Measurements from ENCODE around the gene PGK1.

DNA sequence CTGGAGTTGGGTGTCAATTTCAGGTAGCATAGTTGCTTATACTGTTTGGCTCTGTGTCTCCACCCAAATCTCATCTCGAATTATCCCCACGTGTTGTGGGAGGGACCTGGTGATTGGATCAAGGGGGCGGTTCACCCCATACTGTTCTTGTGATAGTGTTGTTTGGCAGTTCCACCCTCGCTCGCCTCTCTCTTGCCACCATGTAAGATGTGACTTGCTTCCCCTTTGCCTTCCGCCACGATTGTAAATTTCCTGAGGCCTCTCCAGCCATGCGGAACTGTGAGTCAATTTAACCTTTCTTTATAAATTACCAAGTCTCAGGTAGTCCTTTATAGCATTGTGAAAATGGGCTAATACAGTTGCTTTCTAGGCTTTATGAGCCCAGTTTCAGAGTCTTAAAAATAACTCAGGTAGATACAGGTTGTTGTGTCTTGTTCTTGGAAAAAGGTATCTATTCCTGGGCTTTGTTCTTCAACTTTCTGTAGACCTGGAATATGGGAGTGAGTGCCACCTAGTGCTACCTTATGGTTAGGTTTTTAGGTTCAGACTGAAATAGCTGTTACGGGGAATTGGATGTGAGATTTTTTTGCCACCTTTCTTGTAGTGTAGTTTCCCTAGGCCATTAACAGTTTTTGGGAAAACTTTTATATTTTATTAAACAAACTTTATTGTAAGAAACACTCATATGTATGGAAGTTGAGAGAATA, 15.6 kb downstream of the PGK1 start:
- TF ChIP-seq POLR2A (IDR thresholded peaks at IDR 0.05), result no peak
- TF ChIP-seq, protein P1, sequence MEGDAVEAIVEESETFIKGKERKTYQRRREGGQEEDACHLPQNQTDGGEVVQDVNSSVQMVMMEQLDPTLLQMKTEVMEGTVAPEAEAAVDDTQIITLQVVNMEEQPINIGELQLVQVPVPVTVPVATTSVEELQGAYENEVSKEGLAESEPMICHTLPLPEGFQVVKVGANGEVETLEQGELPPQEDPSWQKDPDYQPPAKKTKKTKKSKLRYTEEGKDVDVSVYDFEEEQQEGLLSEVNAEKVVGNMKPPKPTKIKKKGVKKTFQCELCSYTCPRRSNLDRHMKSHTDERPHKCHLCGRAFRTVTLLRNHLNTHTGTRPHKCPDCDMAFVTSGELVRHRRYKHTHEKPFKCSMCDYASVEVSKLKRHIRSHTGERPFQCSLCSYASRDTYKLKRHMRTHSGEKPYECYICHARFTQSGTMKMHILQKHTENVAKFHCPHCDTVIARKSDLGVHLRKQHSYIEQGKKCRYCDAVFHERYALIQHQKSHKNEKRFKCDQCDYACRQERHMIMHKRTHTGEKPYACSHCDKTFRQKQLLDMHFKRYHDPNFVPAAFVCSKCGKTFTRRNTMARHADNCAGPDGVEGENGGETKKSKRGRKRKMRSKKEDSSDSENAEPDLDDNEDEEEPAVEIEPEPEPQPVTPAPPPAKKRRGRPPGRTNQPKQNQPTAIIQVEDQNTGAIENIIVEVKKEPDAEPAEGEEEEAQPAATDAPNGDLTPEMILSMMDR (IDR thresholded peaks at IDR 0.05), result peak in 3 of 6 experiments; percentile 6 to 25 (median 13)

All from adrenal gland (tissue), 5 donors.